Natural killer cell (primary cell): ENCODE measurements around the gene TBL1X. TPM values are rescaled to one million over a fixed set of nuclear protein-coding genes. Genes with fewer than 3 reads are reported as not detected.

Experiments
- ATAC-seq, 3 donors: fragments of 150-1000 bp in 2 of 3; fragments of 200-7000 bp in 1 of 3; cut with Tn5 transposase; 1 replicate in 1 of 3; 2 replicates in 2 of 3; pipeline ENCODE4 v1.10.0; 2021; ENCODE audit warnings: mild to moderate bottlenecking in 2 of 3, moderate library complexity in 2 of 3
- DNase-seq, 2 donors: peaks; one replicate each; pipeline versions ENCODE4 v3.0.0 to v3.0.0-alpha.2; 2013 to 2021; ENCODE audit warnings: mixed read lengths in 1 of 2
- H3K27ac ChIP-seq: one replicate; pipeline ENCODE4 v1.5.1; 2013; ENCODE audit warnings: mild to moderate bottlenecking, low read length
- H3K27me3 ChIP-seq: one replicate; pipeline ENCODE4 v1.6.1; 2013; ENCODE audit warnings: low read length; ENCODE audit not compliant: control insufficient read depth, insufficient read depth
- H3K36me3 ChIP-seq: one replicate; pipeline ENCODE4 v1.6.1; 2013; ENCODE audit warnings: low read length; ENCODE audit not compliant: control insufficient read depth, insufficient read depth
- H3K4me1 ChIP-seq: one replicate; pipeline ENCODE4 v1.6.1; 2013; ENCODE audit warnings: low read length; ENCODE audit not compliant: control insufficient read depth, insufficient read depth
- H3K4me3 ChIP-seq: one replicate; pipeline ENCODE4 v1.5.1; 2013; ENCODE audit warnings: low read length
- H3K9me3 ChIP-seq: one replicate; pipeline ENCODE4 v1.6.1; 2013; ENCODE audit warnings: low read length; ENCODE audit not compliant: control insufficient read depth, insufficient read depth
- H3K27ac Mint-ChIP-seq, 2 donors: one replicate each; pipeline ENCODE4 v1.8.0; 2022; ENCODE audit warnings: mild to moderate bottlenecking in 2 of 2, mixed read lengths in 2 of 2, moderate library complexity in 1 of 2
- H3K27me3 Mint-ChIP-seq, 2 donors: one replicate each; pipeline ENCODE4 v1.8.0; 2022; ENCODE audit warnings: low read depth in 2 of 2, mixed read lengths in 2 of 2
- H3K36me3 Mint-ChIP-seq: one replicate; pipeline ENCODE4 v1.8.0; 2022; ENCODE audit warnings: mixed read lengths
- H3K4me1 Mint-ChIP-seq, 2 donors: one replicate each; pipeline ENCODE4 v1.8.0; 2022; ENCODE audit warnings: mixed read lengths in 2 of 2
- H3K4me3 Mint-ChIP-seq: one replicate; pipeline ENCODE4 v1.8.0; 2022; ENCODE audit warnings: mild to moderate bottlenecking, moderate library complexity, mixed read lengths
- H3K9me3 Mint-ChIP-seq, 2 donors: one replicate each; pipeline ENCODE4 v1.8.0; 2022; ENCODE audit warnings: mixed read lengths in 2 of 2
- WGBS: methylation state at CpG from one replicate; pipeline ENCODE4 v1.1.7; 2013; ENCODE audit warnings: missing lambda C conversion rate; ENCODE audit not compliant: insufficient coverage; 5-methylcytosine and 5-hydroxymethylcytosine counted together
- intact Hi-C: fragments of 100-400 bp; cut with micrococcal nuclease; formaldehyde crosslinking; loops from one replicate; pipeline ENCODE4 v1.14.2; 2022
- total RNA-seq, 4 donors: library from RNA; stranded (reverse); fragments of 120-200 nt in 1 of 4; gene quantifications; one replicate each; pipeline versions ENCODE4 v1.2.3 to v1.2.4, GENCODE V29; 2013 to 2022
- TF ChIP-seq, protein P1 (sequence below): fragments of 200-600 bp; IDR thresholded peaks from one replicate; pipeline ENCODE4 v1.8.0; 2022; ENCODE audit warnings: antibody characterized with exemption

Gene TBL1X
- total RNA-seq, 3 donors from 2014 or later (not counting 1 experiment from before 2014, with no cell fraction given): 21.9 to 43.8 (median 32.7) TPM

DNA sequence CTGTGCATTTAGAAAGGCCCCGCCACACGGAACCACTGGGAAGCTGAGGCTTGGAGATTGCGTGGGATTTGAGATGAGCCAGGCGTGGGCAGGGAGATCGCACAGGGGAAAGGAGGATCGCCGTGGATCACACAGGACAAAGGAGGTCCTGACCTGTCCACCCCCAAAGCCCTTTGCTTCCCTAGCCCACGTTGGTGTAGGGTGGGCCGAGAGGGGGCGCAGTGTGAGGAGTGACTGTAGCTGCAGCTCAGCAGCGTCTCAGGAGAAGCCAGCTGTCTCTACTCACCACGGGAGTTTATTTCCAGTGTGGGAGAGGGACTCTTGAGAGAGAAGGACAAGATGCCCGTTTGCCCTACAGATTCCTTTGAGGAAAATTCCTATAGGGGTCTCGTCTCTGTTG lies 62.1 kb downstream of the TBL1X start:
- no peak overlapping the region for H3K27ac Mint-ChIP-seq
- intact Hi-C loops: no loop called here
- no peaks in the 10 kb centered on the region for H3K27me3 Mint-ChIP-seq

DNA sequence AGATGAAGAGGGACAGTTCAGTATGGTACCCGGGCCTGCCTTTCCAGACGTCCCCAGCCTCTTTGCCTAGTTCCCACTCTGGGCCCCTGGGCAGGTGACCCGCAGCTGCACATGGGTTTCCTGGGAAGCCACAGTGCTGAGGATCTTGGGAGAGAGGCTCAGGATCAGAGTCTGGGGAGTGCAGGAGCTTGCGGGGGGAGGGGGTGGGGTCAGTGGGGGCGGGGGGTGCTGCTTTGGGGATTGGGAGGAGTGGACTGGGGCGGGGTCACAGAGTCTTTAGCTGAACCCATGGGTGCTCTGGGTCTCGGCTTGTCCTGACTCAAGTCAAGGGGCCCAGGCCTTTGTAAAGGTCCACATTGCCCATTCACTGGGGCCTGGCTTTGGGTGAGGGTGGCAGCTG lies 63.6 kb downstream of the TBL1X start:
- DNase-seq (no peak), ATAC-seq (no peak)
- H3K36me3 Mint-ChIP-seq: no peaks in the 10 kb centered on the region
- H3K9me3 Mint-ChIP-seq: no peaks in the 10 kb centered on the region
- H3K27ac Mint-ChIP-seq: no peak overlapping the region
- Histone ChIP-seq H3K9me3 (no peaks in the 10 kb centered on the region), H3K27me3 (no peaks in the 10 kb centered on the region), H3K36me3 (no peaks in the 10 kb centered on the region), H3K4me3 (no peak overlapping the region), H3K4me1 (peaks cover 4% of the 10 kb centered on the region), H3K27ac (no peak overlapping the region)
- peaks cover 28 to 34% of the 10 kb centered on the region in 2 donors for H3K4me1 Mint-ChIP-seq
- WGBS: 85% methylated on average over 4 of the region's 7 CpGs
- intact Hi-C loops: no loop called here
- no peaks in the 10 kb centered on the region for H3K27me3 Mint-ChIP-seq
- H3K4me3 Mint-ChIP-seq: no peak overlapping the region
- TF ChIP-seq, protein P1, sequence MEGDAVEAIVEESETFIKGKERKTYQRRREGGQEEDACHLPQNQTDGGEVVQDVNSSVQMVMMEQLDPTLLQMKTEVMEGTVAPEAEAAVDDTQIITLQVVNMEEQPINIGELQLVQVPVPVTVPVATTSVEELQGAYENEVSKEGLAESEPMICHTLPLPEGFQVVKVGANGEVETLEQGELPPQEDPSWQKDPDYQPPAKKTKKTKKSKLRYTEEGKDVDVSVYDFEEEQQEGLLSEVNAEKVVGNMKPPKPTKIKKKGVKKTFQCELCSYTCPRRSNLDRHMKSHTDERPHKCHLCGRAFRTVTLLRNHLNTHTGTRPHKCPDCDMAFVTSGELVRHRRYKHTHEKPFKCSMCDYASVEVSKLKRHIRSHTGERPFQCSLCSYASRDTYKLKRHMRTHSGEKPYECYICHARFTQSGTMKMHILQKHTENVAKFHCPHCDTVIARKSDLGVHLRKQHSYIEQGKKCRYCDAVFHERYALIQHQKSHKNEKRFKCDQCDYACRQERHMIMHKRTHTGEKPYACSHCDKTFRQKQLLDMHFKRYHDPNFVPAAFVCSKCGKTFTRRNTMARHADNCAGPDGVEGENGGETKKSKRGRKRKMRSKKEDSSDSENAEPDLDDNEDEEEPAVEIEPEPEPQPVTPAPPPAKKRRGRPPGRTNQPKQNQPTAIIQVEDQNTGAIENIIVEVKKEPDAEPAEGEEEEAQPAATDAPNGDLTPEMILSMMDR: no peak

More for the DNA sequence above, 62.1 kb downstream of the TBL1X start:
- Histone ChIP-seq H3K36me3 (no peaks in the 10 kb centered on the region), H3K4me1 (peaks cover 4% of the 10 kb centered on the region), H3K27ac (no peak overlapping the region), H3K27me3 (no peaks in the 10 kb centered on the region), H3K4me3 (no peak overlapping the region), H3K9me3 (no peaks in the 10 kb centered on the region)
- peaks cover 25 to 29% of the 10 kb centered on the region in 2 donors for H3K4me1 Mint-ChIP-seq
- ATAC-seq (no peak), DNase-seq (no peak)
- no peaks in the 10 kb centered on the region for H3K36me3 Mint-ChIP-seq
- H3K4me3 Mint-ChIP-seq: peak overlapping the region; percentile 42
- TF ChIP-seq, protein P1: no peak
- over 99% methylated on average over 14 of the region's 14 CpGs for WGBS
- no peaks in the 10 kb centered on the region for H3K9me3 Mint-ChIP-seq

DNA sequence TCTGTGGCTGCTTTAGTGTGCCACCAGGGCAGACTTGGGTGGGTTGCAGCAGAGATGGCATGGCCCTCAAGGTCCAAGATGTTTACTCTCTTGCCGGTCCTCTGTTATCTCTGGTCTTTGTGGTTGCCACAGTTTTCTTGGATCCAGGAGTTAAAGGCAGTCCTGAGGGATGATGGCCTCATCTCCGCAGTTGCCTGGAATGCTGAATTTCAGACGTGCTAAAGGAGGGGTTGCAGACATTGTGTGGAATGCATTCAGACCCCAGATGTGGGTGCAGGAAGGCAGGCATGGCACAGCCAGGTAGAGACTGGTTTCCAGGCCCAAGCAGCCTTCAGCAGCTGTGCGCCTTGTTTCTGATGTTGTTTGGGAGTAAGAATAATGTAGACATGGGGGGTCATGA lies 64.4 kb downstream of the TBL1X start:
- WGBS: 95% methylated on average over 4 of the region's 4 CpGs
- Histone ChIP-seq H3K4me1 (peaks cover 4% of the 10 kb centered on the region), H3K27ac (no peak overlapping the region), H3K4me3 (no peak overlapping the region), H3K9me3 (no peaks in the 10 kb centered on the region), H3K27me3 (no peaks in the 10 kb centered on the region), H3K36me3 (no peaks in the 10 kb centered on the region)
- H3K36me3 Mint-ChIP-seq: no peaks in the 10 kb centered on the region
- no peaks in the 10 kb centered on the region for H3K27me3 Mint-ChIP-seq
- ATAC-seq (no peak), DNase-seq (no peak)
- H3K4me3 Mint-ChIP-seq: no peak overlapping the region
- intact Hi-C loops: no loop called here
- H3K27ac Mint-ChIP-seq: no peak overlapping the region
- TF ChIP-seq, protein P1: no peak
- H3K4me1 Mint-ChIP-seq: peaks cover 32 to 39% of the 10 kb centered on the region in 2 donors
- H3K9me3 Mint-ChIP-seq: no peaks in the 10 kb centered on the region

GRCh38 chrX:9530848-9531274 lies 66.0 kb downstream of the TBL1X start:
- Histone ChIP-seq H3K4me3 (no peak overlapping the region), H3K36me3 (no peaks in the 10 kb centered on the region), H3K9me3 (no peaks in the 10 kb centered on the region), H3K4me1 (peaks cover 9% of the 10 kb centered on the region), H3K27me3 (no peaks in the 10 kb centered on the region), H3K27ac (no peak overlapping the region)
- H3K4me3 Mint-ChIP-seq: peak overlapping the region; percentile 82
- TF ChIP-seq, protein P1: no peak
- H3K9me3 Mint-ChIP-seq: no peaks in the 10 kb centered on the region
- no peaks in the 10 kb centered on the region for H3K27me3 Mint-ChIP-seq
- no peaks in the 10 kb centered on the region for H3K36me3 Mint-ChIP-seq
- peak overlapping the region; percentile 77 to 81 for H3K27ac Mint-ChIP-seq
- 0% methylated on average over 8 of the region's 9 CpGs for WGBS
- intact Hi-C loops: loop anchor here (5.0 kb wide), 1 partner anchor 111 kb away; no protein-coding TSS in a partner anchor
- DNase-seq (peak; percentile 34 to 79), ATAC-seq (peak; percentile 88 to 98 (median 95))
- peaks cover 36 to 50% of the 10 kb centered on the region in 2 donors for H3K4me1 Mint-ChIP-seq
